Parathyroid adenoma (tissue), 2 donors: ENCODE results near the gene KCND3.

Source experiments
- H2AFZ ChIP-seq: fragments of 300-600 bp; sonication (generic); one replicate; pipeline ENCODE4 v1.7.0; 2017; ENCODE audit warnings: antibody characterized with exemption, mild to moderate bottlenecking
- H3K27ac ChIP-seq: fragments of 300-600 bp; sonication (generic); one replicate; pipeline ENCODE4 v1.7.0; 2017
- H3K27me3 ChIP-seq: fragments of 300-600 bp; sonication (generic); one replicate; pipeline ENCODE4 v1.7.0; 2017; ENCODE audit warnings: low read length; ENCODE audit not compliant: control insufficient read depth, insufficient read depth
- H3K36me3 ChIP-seq: fragments of 300-600 bp; sonication (generic); one replicate; pipeline ENCODE4 v1.7.0; 2017; ENCODE audit warnings: low read length; ENCODE audit not compliant: control insufficient read depth, insufficient read depth
- H3K4me1 ChIP-seq: fragments of 300-600 bp; sonication (generic); one replicate; pipeline ENCODE4 v1.7.0; 2017; ENCODE audit warnings: control low read depth
- H3K4me2 ChIP-seq: fragments of 300-600 bp; sonication (generic); one replicate; pipeline ENCODE4 v1.7.0; 2017; ENCODE audit warnings: low read length
- H3K4me3 ChIP-seq: fragments of 300-600 bp; sonication (generic); one replicate; pipeline ENCODE4 v1.7.0; 2017; ENCODE audit warnings: low read depth, low read length
- H3K79me2 ChIP-seq: fragments of 300-600 bp; sonication (generic); one replicate; pipeline ENCODE4 v1.7.0; 2017; ENCODE audit warnings: control low read depth
- H3K9ac ChIP-seq: fragments of 300-600 bp; sonication (generic); one replicate; pipeline ENCODE4 v1.7.0; 2017; ENCODE audit warnings: mild to moderate bottlenecking
- H3K9me3 ChIP-seq: fragments of 300-600 bp; sonication (generic); one replicate; pipeline ENCODE4 v1.7.0; 2017; ENCODE audit warnings: low read length; ENCODE audit not compliant: control insufficient read depth
- CTCF ChIP-seq: fragments of 300-600 bp; sonication (generic); IDR thresholded peaks from one replicate; pipeline ENCODE4 v1.7.0; 2017; ENCODE audit warnings: antibody characterized with exemption, mild to moderate bottlenecking
- donor health status: primary hyperparathyroidism.

The KCND3 gene

DNA sequence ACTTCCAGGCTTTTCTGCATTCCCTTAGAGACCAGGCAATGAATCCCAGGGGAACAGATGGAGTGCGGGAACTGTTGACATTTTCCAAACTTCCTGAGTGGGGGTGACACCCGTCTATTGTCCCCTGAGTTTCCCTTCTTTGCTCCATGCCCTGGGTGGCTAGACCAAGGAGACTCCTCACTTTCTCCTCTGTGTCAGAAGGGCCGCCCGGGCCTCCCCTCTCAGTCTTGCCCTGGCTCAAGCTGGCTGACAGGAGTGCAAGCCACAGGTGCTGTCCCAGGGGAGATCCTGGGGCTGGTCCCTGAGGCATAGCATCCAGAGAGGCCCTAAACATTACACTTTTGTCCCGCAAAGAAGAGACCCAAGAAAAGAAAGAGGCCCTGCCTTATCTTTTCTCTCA is 170.9 kb downstream of the KCND3 start:
- H3K79me2 ChIP-seq = no peaks in the 10 kb centered on the region
- no peak overlapping the region for H3K4me3 ChIP-seq
- H3K9ac ChIP-seq = no peak overlapping the region
- H3K27ac ChIP-seq = no peak overlapping the region
- H2AFZ ChIP-seq = no peak overlapping the region
- no peaks in the 10 kb centered on the region for H3K9me3 ChIP-seq
- no peak overlapping the region for H3K4me2 ChIP-seq
- no peaks in the 10 kb centered on the region for H3K4me1 ChIP-seq
- no peaks in the 10 kb centered on the region for H3K36me3 ChIP-seq
- no peak for TF ChIP-seq CTCF
- no peaks in the 10 kb centered on the region for H3K27me3 ChIP-seq

GRCh38 chr1:111818081-111818480 is 171.4 kb downstream of the KCND3 start:
- Histone ChIP-seq H3K9ac (no peak overlapping the region), H3K4me1 (no peaks in the 10 kb centered on the region), H3K9me3 (no peaks in the 10 kb centered on the region), H3K4me2 (no peak overlapping the region), H3K36me3 (no peaks in the 10 kb centered on the region), H3K4me3 (no peak overlapping the region), H3K79me2 (no peaks in the 10 kb centered on the region), H3K27me3 (no peaks in the 10 kb centered on the region), H3K27ac (no peak overlapping the region), H2AFZ (no peak overlapping the region)
- TF ChIP-seq CTCF = no peak

DNA sequence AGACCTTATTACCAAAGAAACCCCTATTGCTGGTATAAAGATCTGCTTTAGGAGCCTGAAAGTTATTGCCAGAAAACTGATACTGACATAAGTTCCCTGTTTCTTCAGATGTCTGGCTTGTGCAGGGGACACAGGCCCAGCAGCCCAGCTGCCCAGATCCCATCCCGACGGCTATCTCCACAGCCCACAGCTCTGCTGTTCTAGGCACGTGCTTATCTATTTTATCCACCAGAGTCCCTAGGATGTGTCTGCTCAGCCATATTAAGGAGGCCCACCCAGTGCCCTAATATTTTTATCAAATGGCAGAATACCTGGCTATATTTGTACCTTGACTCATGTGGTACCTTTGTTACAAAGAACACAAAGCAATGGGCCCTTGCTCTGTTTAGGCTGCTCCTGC is 174.8 kb downstream of the KCND3 start:
- TF ChIP-seq CTCF = no peak
- Histone ChIP-seq H3K27ac (no peak overlapping the region), H3K79me2 (no peaks in the 10 kb centered on the region), H3K4me1 (no peaks in the 10 kb centered on the region), H3K4me3 (no peak overlapping the region), H3K36me3 (no peaks in the 10 kb centered on the region), H3K27me3 (no peaks in the 10 kb centered on the region), H3K4me2 (no peak overlapping the region), H3K9me3 (no peaks in the 10 kb centered on the region), H2AFZ (no peak overlapping the region), H3K9ac (no peak overlapping the region)

GRCh38 chr1:111814305-111814628 is 175.2 kb downstream of the KCND3 start:
- Histone ChIP-seq H3K36me3 (no peaks in the 10 kb centered on the region), H2AFZ (no peak overlapping the region), H3K9ac (no peak overlapping the region), H3K79me2 (no peaks in the 10 kb centered on the region), H3K4me2 (no peak overlapping the region), H3K27me3 (no peaks in the 10 kb centered on the region), H3K27ac (no peak overlapping the region), H3K9me3 (no peaks in the 10 kb centered on the region), H3K4me3 (no peak overlapping the region), H3K4me1 (no peaks in the 10 kb centered on the region)
- no peak for TF ChIP-seq CTCF

DNA sequence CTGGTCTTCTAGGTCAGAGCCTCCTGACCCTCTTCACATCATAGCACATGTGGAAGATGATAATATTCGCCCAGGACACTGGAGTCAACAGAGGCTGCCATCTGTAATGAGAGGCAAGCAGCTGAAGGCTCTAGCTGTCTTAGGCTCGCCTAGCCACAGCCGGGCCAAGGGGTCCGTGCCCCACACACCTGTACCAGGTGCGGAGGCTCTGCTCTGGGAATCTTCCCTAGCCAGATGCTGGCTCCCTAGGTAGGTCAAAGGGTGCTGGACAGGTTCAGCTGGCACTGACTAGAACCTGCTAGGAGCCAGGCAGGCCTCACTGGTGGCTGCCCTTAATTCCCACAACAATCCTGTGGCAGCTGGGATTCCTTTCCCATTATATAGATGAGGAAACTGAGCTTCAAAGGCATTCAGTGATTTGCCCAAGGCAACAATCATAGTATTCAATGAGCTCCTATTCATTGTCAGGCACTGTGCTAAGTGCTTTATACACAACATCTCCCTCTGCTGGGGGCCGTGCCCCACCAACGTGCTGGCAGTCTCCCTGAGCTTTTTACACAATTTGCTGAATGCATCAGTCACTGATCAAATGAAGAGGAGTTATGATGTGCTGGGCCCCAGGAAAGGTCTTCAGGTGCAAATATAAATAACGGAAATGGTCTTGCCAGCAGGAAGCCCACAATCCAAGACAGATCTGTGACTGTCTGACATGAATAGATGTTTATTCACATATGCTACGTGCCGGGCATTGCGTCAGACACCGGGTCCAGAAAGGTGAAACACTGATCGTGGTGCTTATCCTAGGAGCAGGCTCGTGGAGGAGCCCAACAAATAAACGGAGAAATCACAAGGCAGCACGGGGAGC is 175.8 kb downstream of the KCND3 start:
- H2AFZ ChIP-seq = no peak overlapping the region
- H3K9me3 ChIP-seq = no peaks in the 10 kb centered on the region
- H3K27ac ChIP-seq = no peak overlapping the region
- H3K9ac ChIP-seq = no peak overlapping the region
- H3K27me3 ChIP-seq = no peaks in the 10 kb centered on the region
- no peak overlapping the region for H3K4me2 ChIP-seq
- TF ChIP-seq CTCF = no peak
- H3K79me2 ChIP-seq = no peaks in the 10 kb centered on the region
- no peaks in the 10 kb centered on the region for H3K4me1 ChIP-seq
- H3K36me3 ChIP-seq = no peaks in the 10 kb centered on the region
- H3K4me3 ChIP-seq = no peak overlapping the region
